ENCODE measurements around the gene NFKBIE.

NFKBIE gene

DNA sequence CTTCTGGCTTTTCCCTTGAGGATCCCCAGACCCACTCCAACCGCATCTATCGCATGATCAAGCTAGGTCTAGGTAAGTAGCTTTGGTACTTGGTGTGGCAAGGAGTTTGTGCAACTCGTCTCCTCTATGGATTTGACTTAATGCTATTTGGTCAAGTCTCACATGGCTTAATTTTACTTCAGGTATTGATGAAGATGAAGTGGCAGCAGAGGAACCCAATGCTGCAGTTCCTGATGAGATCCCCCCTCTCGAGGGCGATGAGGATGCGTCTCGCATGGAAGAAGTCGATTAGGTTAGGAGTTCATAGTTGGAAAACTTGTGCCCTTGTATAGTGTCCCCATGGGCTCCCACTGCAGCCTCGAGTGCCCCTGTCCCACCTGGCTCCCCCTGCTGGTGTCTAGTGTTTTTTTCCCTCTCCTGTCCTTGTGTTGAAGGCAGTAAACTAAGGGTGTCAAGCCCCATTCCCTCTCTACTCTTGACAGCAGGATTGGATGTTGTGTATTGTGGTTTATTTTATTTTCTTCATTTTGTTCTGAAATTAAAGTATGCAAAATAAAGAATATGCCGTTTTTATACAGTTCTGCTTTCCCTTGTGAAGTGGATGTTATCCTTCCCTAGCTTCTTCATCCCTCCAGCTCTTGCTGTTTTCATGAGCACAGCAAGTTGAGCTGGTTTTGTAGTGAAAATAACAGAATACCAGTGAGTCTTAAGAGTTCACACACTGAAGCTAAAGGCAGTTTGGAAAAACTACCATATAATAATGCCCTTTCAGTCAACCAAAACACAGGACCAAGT is 11.8 kb downstream of the NFKBIE start:
- Histone ChIP-seq H3K9me3 (ENCODE audit: severe bottlenecking) (no peaks in the 10 kb centered on the region), H3K4me3 (ENCODE audit: low read depth, low read length) (no peak overlapping the region), H3K36me3 (peaks cover 84% of the 10 kb centered on the region), H3K27me3 (ENCODE audit: insufficient read depth, low read depth, severe bottlenecking) (no peaks in the 10 kb centered on the region), H3K27ac (no peak overlapping the region)
- TF ChIP-seq, protein P1, sequence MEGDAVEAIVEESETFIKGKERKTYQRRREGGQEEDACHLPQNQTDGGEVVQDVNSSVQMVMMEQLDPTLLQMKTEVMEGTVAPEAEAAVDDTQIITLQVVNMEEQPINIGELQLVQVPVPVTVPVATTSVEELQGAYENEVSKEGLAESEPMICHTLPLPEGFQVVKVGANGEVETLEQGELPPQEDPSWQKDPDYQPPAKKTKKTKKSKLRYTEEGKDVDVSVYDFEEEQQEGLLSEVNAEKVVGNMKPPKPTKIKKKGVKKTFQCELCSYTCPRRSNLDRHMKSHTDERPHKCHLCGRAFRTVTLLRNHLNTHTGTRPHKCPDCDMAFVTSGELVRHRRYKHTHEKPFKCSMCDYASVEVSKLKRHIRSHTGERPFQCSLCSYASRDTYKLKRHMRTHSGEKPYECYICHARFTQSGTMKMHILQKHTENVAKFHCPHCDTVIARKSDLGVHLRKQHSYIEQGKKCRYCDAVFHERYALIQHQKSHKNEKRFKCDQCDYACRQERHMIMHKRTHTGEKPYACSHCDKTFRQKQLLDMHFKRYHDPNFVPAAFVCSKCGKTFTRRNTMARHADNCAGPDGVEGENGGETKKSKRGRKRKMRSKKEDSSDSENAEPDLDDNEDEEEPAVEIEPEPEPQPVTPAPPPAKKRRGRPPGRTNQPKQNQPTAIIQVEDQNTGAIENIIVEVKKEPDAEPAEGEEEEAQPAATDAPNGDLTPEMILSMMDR (IDR thresholded peaks at IDR 0.05; ENCODE audit: low read depth, low read length): peak; percentile 82
- DNase-seq: peak; percentile 91

DNA sequence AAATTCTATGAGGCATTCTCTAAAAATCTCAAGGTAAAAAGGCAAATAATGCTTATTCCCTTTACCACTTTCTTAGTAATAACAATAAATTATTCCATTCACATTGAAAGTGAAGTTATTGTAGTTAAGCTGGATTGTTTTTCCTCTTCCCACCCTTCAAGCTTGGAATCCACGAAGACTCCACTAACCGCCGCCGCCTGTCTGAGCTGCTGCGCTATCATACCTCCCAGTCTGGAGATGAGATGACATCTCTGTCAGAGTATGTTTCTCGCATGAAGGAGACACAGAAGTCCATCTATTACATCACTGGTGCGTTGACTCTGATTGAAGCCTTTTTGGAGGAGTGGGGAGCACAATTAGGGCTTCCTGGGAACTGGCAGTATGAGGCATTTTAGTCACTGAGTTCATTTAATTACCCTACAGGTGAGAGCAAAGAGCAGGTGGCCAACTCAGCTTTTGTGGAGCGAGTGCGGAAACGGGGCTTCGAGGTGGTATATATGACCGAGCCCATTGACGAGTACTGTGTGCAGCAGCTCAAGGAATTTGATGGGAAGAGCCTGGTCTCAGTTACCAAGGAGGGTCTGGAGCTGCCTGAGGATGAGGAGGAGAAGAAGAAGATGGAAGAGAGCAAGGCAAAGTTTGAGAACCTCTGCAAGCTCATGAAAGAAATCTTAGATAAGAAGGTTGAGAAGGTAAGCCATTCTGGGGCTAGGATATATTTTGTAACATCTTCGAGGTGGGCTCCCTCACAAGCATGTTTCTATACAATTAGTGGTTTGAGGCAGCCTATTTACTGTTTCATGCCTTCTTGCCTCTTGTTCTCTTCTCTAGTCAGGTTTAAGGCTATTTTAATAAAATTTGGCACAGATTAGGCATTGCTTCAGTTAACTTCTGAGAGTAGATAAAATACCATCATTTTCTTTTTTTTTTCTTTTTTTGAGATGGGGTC is 13.5 kb downstream of the NFKBIE start:
- Histone ChIP-seq H3K36me3 (peaks cover 92% of the 10 kb centered on the region), H3K9me3 (ENCODE audit: severe bottlenecking) (no peaks in the 10 kb centered on the region)

GRCh38 chr6:44250718-44251123 is 14.6 kb downstream of the NFKBIE start:
- TF ChIP-seq, protein P1 (IDR thresholded peaks at IDR 0.05; ENCODE audit: low read depth, low read length): no peak
- DNase-seq: no peak
- Histone ChIP-seq H3K36me3 (peaks cover 88% of the 10 kb centered on the region), H3K27ac (no peak overlapping the region), H3K9me3 (ENCODE audit: severe bottlenecking) (no peaks in the 10 kb centered on the region), H3K27me3 (ENCODE audit: insufficient read depth, low read depth, severe bottlenecking) (no peaks in the 10 kb centered on the region), H3K4me3 (ENCODE audit: low read depth, low read length) (no peak overlapping the region)

More for the DNA sequence above, 13.5 kb downstream of the NFKBIE start:
- Histone ChIP-seq H3K27me3 (ENCODE audit: insufficient read depth, low read depth, severe bottlenecking) (no peaks in the 10 kb centered on the region), H3K27ac (no peak overlapping the region), H3K4me3 (ENCODE audit: low read depth, low read length) (no peak overlapping the region)
- TF ChIP-seq, protein P1 (IDR thresholded peaks at IDR 0.05; ENCODE audit: low read depth, low read length): no peak
- no peak for DNase-seq

DNA sequence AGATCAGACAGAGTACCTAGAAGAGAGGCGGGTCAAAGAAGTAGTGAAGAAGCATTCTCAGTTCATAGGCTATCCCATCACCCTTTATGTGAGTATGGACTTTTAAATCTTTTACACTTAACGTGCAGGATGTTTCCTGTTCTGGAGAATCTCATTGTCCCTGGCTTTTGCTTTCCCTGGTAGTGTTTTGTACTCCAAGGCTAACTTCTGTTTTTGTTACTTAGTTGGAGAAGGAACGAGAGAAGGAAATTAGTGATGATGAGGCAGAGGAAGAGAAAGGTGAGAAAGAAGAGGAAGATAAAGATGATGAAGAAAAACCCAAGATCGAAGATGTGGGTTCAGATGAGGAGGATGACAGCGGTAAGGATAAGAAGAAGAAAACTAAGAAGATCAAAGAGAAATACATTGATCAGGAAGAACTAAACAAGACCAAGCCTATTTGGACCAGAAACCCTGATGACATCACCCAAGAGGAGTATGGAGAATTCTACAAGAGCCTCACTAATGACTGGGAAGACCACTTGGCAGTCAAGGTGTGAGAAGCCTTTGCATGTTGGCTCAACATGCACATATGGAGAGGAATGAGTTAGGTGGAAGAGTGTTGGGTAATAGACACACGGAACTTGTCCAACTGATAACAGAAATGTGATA is 15.2 kb downstream of the NFKBIE start:
- no peak overlapping the region for H3K27ac ChIP-seq
- no peaks in the 10 kb centered on the region for H3K27me3 ChIP-seq (ENCODE audit: insufficient read depth, low read depth, severe bottlenecking)
- TF ChIP-seq, protein P1 (IDR thresholded peaks at IDR 0.05; ENCODE audit: low read depth, low read length): no peak
- DNase-seq: no peak
- H3K4me3 ChIP-seq (ENCODE audit: low read depth, low read length): no peak overlapping the region
- peaks cover 83% of the 10 kb centered on the region for H3K36me3 ChIP-seq
- H3K9me3 ChIP-seq (ENCODE audit: severe bottlenecking): no peaks in the 10 kb centered on the region

- H3K27ac ChIP-seq: no peak overlapping the region; the same call in 1 of the 2 replicates
Measured at GRCh38 chr6:44249082-44249748, 16.1 kb downstream of the NFKBIE start.

More at GRCh38 chr6:44249082-44249748, 16.1 kb downstream of the NFKBIE start:
- Histone ChIP-seq H3K27me3 (ENCODE audit: insufficient read depth, low read depth, severe bottlenecking) (no peaks in the 10 kb centered on the region), H3K36me3 (peaks cover 73% of the 10 kb centered on the region), H3K4me3 (ENCODE audit: low read depth, low read length) (no peak overlapping the region; the same call in 1 of the 2 replicates), H3K9me3 (ENCODE audit: severe bottlenecking) (no peaks in the 10 kb centered on the region)
- TF ChIP-seq, protein P1 (IDR thresholded peaks at IDR 0.05; ENCODE audit: low read depth, low read length): no peak
- DNase-seq: no peak

Measured in WERI-Rb-1 (cell line).